OCI-LY7 (cell line): Measurements from ENCODE around the gene THAP3. TPM values are rescaled to one million over a fixed set of nuclear protein-coding genes. Genes with fewer than 3 reads are reported as not detected.

ENCODE experiments used
- BruUV-seq: library from RNA; stranded (reverse); fragments of 400-500 nt; replicated peaks from 2 replicates; lab custom pipeline; 2021; lab: Mats Ljungman, UMichigan
- CTCF ChIA-PET: fragments of 300-600 bp; sonication (Branson Sonifier 250); formaldehyde crosslinking; loops from one replicate; lab custom pipeline; 2022; ENCODE audit warnings: antibody characterized with exemption; ENCODE audit not compliant: unreplicated experiment; lab: Charles Lee
- POLR2A ChIA-PET: fragments of 300-600 bp; sonication (Branson Sonifier 250); formaldehyde crosslinking; loops from one replicate; lab custom pipeline; 2022; ENCODE audit warnings: antibody characterized with exemption; lab: Charles Lee
- DNase-seq: peaks from one replicate; pipeline ENCODE4 v3.0.0-alpha.2; 2015; ENCODE audit warnings: low spot score
- H2AFZ ChIP-seq: fragments of 200-600 bp; sonication (generic), shearing (Covaris generic); 2 replicates; pipeline ENCODE4 v1.6.1; 2014; ENCODE audit warnings: mild to moderate bottlenecking, antibody characterized with exemption, low read length, moderate library complexity
- H3K27ac ChIP-seq: fragments of 200-600 bp; sonication (generic); 2 replicates; pipeline ENCODE4 v1.5.1; 2014; ENCODE audit warnings: mixed run types, low read depth, mild to moderate bottlenecking, moderate library complexity, low read length, inconsistent platforms; ENCODE audit not compliant: poor library complexity, severe bottlenecking
- H3K36me3 ChIP-seq: fragments of 200-600 bp; sonication (generic); 2 replicates; pipeline ENCODE4 v1.6.1; 2014; ENCODE audit warnings: mild to moderate bottlenecking, antibody characterized with exemption, low read length, moderate library complexity, mixed read lengths; ENCODE audit not compliant: insufficient read depth
- H3K4me1 ChIP-seq: fragments of 200-600 bp; sonication (generic); 2 replicates; pipeline ENCODE4 v1.5.1; 2014; ENCODE audit warnings: mild to moderate bottlenecking, low read length; ENCODE audit not compliant: insufficient read depth, poor library complexity, severe bottlenecking
- H3K4me2 ChIP-seq: fragments of 200-600 bp; sonication (generic); 2 replicates; pipeline ENCODE4 v1.6.1; 2014; ENCODE audit warnings: mild to moderate bottlenecking, low read length
- H3K4me3 ChIP-seq: fragments of 200-600 bp; sonication (generic); 2 replicates; pipeline ENCODE4 v1.5.1; 2014; ENCODE audit warnings: mild to moderate bottlenecking, low read depth, low read length; ENCODE audit not compliant: poor library complexity, severe bottlenecking
- H3K79me2 ChIP-seq: fragments of 200-600 bp; sonication (generic); 2 replicates; pipeline ENCODE4 v1.6.1; 2016; ENCODE audit warnings: low read depth, mild to moderate bottlenecking, low read length, moderate library complexity, mixed read lengths; ENCODE audit not compliant: insufficient read depth
- H3K9me2 ChIP-seq: fragments of 200-600 bp; sonication (generic); 2 replicates; pipeline ENCODE4 v1.6.1; 2016; ENCODE audit warnings: mild to moderate bottlenecking, low read length, mixed read lengths; ENCODE audit not compliant: insufficient read depth
- H3K9me3 ChIP-seq: fragments of 200-600 bp; sonication (generic); 2 replicates; pipeline ENCODE4 v1.6.1; 2014; ENCODE audit warnings: mild to moderate bottlenecking, mixed run types, low read length, mixed read lengths
- H4K20me1 ChIP-seq: fragments of 200-600 bp; sonication (generic); 2 replicates; pipeline ENCODE4 v1.6.1; 2014; ENCODE audit warnings: mild to moderate bottlenecking, antibody characterized with exemption, low read length, moderate library complexity, mixed read lengths; ENCODE audit not compliant: insufficient read depth
- CTCF ChIP-seq: fragments of 200-600 bp; sonication (generic); conservative IDR thresholded peaks from 2 replicates; pipeline ENCODE4 v1.5.1; 2014; ENCODE audit warnings: mild to moderate bottlenecking, antibody characterized with exemption, low read length, moderate library complexity, mixed read lengths
- EZH2phosphoT487 ChIP-seq: fragments of 200-600 bp; sonication (generic); IDR thresholded peaks from 2 replicates; pipeline ENCODE4 v1.6.1; 2018; ENCODE audit warnings: low read depth, borderline replicate concordance, mild to moderate bottlenecking, mixed run types, antibody characterized with exemption, low read length, moderate library complexity, mixed read lengths
- intact Hi-C: fragments of 100-400 bp; cut with micrococcal nuclease; formaldehyde crosslinking; loops from one replicate; pipeline ENCODE4 v1.10.0; 2022; ENCODE audit not compliant: unreplicated experiment
- total RNA-seq, 2 experiments: library from RNA; depleted of rRNA in 1 of 2; stranded (reverse); fragments of >200 nt in 1 of 2; shearing (Covaris generic) in 1 of 2; gene quantifications; 2 replicates each; pipeline ENCODE4 v1.2.3, GENCODE V29; 2014 to 2022

THAP3 gene
- total RNA-seq, 2 experiments from 2014 or later, result 17.2 to 22.4 TPM

GRCh38 chr1:6591222-6591621, 33.4 kb upstream of the THAP3 start:
- ChIA-PET POLR2A (interaction anchor here (2.3 kb wide), 1 partner anchor 11 kb away, joined by 7 read pairs; the partner anchor contains the start of gene ZBTB48), CTCF (no interaction called here)
- Histone ChIP-seq H4K20me1 (no peaks in the 10 kb centered on the region), H3K4me1 (peaks cover 10% of the 10 kb centered on the region), H3K36me3 (peaks cover 57% of the 10 kb centered on the region), H3K79me2 (no peaks in the 10 kb centered on the region), H3K9me2 (no peaks in the 10 kb centered on the region), H3K4me3 (no peak overlapping the region), H3K9me3 (no peaks in the 10 kb centered on the region), H2AFZ (no peak overlapping the region), H3K27ac (no peak overlapping the region), H3K4me2 (no peak overlapping the region)
- intact Hi-C loops, result no loop called here
- no peak for DNase-seq
- no TSS peak for BruUV-seq
- no peak for TF ChIP-seq EZH2phosphoT487
- no peak for TF ChIP-seq CTCF

DNA sequence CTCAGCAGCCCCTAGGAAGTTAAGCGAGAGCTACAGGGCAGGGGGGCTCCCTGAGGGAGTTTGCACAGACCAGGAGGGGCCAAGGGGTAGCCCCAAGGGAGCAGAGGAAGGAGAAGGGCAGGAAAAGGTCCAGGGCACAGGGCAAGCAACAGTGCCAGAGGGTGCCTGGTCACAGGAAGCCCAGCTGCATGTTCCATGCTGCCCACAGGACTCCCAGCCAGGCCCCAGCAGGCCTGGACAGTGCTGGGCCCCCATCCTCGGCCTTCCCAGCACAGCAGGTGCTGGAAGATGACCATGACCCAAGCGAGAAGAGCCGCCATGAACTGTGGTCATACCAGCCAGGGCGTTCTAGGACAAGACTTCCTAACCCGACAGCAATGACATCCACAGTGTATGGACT, 33.0 kb upstream of the THAP3 start:
- Histone ChIP-seq H2AFZ (no peak overlapping the region), H3K36me3 (peaks cover 61% of the 10 kb centered on the region), H3K4me3 (no peak overlapping the region), H4K20me1 (no peaks in the 10 kb centered on the region), H3K4me2 (no peak overlapping the region), H3K9me2 (no peaks in the 10 kb centered on the region), H3K27ac (no peak overlapping the region), H3K9me3 (no peaks in the 10 kb centered on the region), H3K4me1 (peaks cover 10% of the 10 kb centered on the region), H3K79me2 (no peaks in the 10 kb centered on the region)
- intact Hi-C loops, result no loop called here
- POLR2A ChIA-PET, result no interaction called here
- CTCF ChIA-PET, result no interaction called here
- no peak for DNase-seq
- TF ChIP-seq EZH2phosphoT487 (no peak), CTCF (no peak)
- BruUV-seq, result no TSS peak

- no peak overlapping the region for H3K4me3 ChIP-seq
- H3K36me3 ChIP-seq, result peaks cover 59% of the 10 kb centered on the region
- BruUV-seq, result no TSS peak
- no peak overlapping the region for H2AFZ ChIP-seq
- POLR2A ChIA-PET, result no interaction called here
- H3K9me2 ChIP-seq, result no peaks in the 10 kb centered on the region
- H3K4me1 ChIP-seq, result peaks cover 3% of the 10 kb centered on the region
- TF ChIP-seq EZH2phosphoT487 (no peak), CTCF (no peak)
- CTCF ChIA-PET, result no interaction called here
- intact Hi-C loops, result no loop called here
- no peak for DNase-seq
- H4K20me1 ChIP-seq, result no peaks in the 10 kb centered on the region
- no peaks in the 10 kb centered on the region for H3K79me2 ChIP-seq
- H3K27ac ChIP-seq, result no peak overlapping the region
- H3K9me3 ChIP-seq, result no peaks in the 10 kb centered on the region
- no peak overlapping the region for H3K4me2 ChIP-seq
Measured at GRCh38 chr1:6592441-6592840, 32.2 kb upstream of the THAP3 start.
